T-helper 1 cell treated with Interleukin-12 subunit alpha and Interleukin-12 subunit beta and Interleukin-4 antibody, amounts not matched to agents 30 ng/mL and 1 ng/mL, for 36 hours (primary cell): Measurements from ENCODE around the gene SLC25A13. TPM values are rescaled to one million over a fixed set of nuclear protein-coding genes. Genes with fewer than 3 reads are reported as not detected.
"Not testable (repeated sequence)": the region's sequence is repeated elsewhere in the genome, so short reads cannot be mapped to it uniquely, and the experiment has no call there.

ENCODE experiments used
- intact Hi-C: fragments of 100-400 bp; cut with micrococcal nuclease; formaldehyde crosslinking; loops from one replicate; pipeline ENCODE4 v1.15.1; 2024
- total RNA-seq: library from RNA; stranded (reverse); gene quantifications from 2 replicates; pipeline ENCODE4 v1.2.3, GENCODE V29; 2022

The SLC25A13 gene, protein sequence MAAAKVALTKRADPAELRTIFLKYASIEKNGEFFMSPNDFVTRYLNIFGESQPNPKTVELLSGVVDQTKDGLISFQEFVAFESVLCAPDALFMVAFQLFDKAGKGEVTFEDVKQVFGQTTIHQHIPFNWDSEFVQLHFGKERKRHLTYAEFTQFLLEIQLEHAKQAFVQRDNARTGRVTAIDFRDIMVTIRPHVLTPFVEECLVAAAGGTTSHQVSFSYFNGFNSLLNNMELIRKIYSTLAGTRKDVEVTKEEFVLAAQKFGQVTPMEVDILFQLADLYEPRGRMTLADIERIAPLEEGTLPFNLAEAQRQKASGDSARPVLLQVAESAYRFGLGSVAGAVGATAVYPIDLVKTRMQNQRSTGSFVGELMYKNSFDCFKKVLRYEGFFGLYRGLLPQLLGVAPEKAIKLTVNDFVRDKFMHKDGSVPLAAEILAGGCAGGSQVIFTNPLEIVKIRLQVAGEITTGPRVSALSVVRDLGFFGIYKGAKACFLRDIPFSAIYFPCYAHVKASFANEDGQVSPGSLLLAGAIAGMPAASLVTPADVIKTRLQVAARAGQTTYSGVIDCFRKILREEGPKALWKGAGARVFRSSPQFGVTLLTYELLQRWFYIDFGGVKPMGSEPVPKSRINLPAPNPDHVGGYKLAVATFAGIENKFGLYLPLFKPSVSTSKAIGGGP
- 12.8 and 13.2 TPM in 2 replicates for total RNA-seq

DNA sequence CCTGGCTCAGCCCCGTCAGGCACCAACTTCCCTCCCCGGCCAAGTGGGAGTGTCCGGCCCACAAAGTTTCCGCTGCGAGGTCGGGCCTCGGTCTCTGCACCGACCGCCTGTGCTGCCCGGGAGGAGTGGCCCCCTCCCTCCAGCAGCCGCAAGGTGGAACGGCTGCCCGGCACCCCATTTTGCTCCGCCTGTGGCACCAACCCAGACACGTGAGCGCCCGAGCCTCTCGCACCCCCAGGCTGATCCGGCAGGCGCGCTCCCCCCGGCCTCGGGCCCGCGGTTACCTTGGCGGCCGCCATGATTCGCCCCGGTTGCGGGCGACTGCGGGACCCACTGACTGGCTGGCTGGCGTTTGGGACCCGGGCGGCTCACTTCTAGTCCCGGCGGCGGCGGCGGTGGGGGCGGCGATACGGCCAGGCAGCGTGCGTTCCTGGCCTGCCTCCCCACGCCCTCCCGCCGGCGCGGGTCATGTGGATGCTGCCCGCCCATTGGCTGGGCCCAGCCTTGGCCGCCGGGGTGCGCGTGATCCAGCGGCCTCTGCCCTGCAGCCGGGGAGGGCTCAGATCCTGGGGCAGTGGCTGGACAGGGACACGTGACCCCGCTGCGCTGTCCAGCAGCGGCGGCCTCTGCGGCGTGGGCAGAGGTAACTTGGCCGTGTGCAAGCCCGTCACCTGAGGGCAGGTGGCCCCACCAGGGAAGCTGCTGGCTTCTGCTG lies at the start of gene SLC25A13:
Gene SLC25A13, minus strand, starts transcription at position 441 of the 715 bp plus-strand sequence. Its CDS starts 142 bp downstream, at position 299.
- intact Hi-C loops: loop anchor here (1.0 to 5.0 kb wide), 7 partner anchors 37 to 1550 kb away; partner anchors contain the start of genes ASNS, SDHAF3 and SEM1

DNA sequence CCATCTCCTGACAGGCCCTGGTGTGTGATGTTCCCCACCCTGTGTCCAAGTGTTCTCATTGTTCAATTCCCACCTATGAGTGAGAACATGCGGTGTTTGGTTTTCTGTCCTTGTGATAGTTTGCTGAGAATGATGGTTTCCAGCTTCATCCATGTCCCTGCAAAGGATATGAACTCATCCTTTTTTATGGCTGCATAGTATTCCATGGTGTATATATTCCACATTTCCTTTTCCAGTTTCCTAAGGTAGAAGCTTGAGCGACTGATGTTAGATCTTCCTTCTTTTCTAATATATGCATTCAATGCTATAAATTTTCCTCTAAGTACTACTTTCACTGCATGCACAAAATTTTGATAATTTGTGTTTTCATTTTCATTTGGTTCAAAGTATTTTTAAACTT lies 44.0 kb upstream of the SLC25A13 start:
- intact Hi-C loops: not testable (repeated sequence)

DNA sequence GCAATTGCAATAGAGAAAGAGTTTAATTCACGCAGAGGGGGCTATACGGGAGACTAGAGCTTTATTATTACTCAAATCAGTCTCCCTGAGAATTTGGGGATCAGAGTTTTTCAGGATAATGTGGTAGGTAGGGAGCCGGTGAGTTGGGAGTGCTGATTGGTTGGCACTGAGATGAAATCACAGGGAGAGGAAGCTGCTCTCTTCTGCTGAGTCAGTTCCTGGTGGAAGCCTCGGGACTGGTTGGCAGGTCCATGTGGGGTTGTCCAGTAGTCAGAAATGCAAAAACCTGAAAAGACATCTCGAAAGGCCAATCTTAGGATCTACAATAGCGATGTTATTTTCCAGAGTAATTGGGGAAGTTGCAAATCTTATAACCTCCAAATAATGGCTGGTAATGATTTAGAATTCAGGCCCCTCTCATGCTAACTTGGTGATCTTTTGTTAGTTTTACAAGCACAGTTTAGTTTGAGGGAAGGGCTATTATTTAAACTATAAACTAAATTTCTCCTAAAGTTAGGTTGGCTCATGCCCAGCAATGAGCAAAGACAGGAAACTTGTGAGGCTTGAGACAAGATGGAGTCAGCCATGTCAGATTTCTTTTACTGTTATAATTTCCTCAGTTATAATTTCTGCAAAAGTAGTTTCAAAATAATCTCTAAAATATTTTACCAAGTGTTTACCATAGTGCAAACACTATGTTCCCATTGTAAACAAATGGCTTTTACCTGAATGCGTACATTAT lies 39.4 kb upstream of the SLC25A13 start:
- intact Hi-C loops: no loop called here

DNA sequence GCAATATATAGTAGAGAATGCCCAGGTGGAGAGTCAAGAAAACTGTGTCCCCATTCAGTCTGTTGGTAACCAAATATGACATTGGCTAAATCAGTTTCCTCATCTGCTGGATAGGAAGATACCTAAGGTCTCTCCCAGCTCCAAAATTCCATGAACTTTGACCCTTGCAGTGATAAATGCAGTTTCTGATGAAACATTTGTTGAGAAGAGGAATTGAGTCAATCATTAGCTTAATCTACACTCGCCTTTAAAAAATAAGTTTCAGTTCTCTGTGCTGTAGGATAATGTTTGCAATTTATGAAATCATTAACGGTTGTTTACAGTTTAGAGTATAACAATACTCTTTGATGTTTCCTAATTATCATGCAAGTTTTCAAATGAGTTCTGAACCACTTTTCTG lies 38.0 kb upstream of the SLC25A13 start:
- intact Hi-C loops: no loop called here

DNA sequence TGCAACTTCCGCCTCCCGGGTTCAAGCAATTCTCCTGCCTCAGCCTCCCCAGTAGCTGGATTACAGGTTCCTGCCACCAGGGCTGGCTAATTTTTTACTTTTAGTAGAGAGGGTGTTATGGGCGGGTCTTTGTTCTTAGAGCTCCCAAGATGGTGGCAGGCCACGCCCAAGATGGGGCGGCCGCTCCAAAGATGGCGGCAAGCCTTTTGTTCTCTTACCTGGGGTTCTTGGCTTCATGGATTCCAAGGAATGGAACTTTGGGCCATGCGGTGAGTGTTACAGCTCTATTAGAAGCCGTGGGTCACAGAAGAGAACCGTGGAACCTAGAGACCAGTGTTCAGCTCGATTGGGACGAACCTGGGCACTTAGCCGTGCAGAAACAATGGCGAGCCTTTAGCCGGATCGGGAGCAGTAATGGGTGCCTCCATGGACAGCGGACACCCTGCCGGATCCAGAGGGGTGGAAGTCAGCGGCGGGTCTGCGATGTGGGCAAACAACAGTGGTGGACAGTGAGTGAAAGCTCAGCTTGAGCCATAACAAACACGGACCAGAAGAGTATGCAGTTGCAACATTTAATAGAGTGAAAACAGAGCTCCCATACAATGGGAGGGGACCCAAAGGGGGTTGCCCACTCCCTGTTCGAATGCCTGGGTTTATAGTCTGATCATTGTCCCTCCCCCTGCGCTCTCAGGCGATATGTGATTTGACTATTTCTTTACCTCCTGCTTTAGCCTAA lies 36.5 kb upstream of the SLC25A13 start:
- intact Hi-C loops: not testable (repeated sequence)

DNA sequence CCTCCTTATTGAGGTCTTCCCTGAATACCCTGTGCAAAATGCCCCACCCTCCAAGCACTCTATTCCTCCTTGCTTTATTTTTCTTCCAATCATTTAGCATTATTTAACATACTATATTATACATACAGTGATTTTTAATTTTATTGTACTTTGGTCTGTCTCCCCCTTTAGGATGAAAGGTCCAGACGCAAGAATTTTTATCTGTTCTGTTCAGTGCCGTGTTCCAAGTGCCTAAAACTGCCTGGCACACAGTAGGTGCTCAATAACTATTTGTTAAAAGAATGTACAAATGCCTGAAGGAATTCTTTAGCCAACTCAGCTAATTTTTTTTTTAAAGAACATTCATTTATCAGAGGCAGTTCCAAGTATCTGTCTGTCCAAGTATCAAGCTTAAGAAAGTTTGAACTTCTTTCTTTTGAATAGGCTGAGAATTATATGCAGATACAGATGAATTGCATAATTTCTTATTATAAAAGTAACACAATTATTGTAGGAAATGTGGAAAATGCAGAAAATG lies 34.1 kb upstream of the SLC25A13 start:
- intact Hi-C loops: no loop called here

DNA sequence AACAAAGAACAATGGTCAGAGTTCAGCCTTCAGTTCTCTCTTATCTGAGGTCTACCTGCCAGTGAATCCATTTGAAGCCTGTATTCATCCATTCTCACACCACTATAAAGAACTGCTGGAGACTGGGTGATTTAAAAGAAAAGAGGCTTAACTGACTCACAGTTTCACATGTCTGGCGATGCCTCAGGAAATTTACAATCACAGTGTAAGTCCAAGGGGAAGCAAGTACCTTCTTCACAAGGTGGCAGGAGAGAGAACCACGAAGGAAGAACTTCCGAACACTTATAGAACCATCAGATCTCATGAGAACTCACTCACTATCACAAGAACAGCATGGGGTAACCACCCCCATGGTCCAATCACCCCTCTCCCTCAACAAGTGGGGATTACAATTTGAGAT lies 33.0 kb upstream of the SLC25A13 start:
- intact Hi-C loops: no loop called here

DNA sequence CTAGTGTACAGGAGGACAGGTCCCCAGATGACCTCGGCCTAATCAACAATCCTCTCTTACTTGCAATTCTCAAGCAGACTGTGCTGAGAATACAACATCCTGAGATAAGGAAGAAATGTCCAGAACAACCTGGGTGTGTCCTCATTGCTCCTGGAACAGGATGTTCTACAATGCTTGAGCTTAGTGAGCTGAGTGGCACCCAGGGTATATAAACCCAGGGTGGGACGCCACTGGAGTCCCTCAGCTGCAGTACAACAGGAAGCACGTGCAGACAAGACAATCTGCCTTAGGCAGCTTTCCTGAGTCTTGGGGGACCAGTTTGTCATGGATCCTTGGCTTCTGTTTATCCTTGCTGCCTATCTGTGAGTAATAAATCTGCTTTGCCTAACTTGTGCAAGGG lies 27.7 kb upstream of the SLC25A13 start:
- intact Hi-C loops: no loop called here

DNA sequence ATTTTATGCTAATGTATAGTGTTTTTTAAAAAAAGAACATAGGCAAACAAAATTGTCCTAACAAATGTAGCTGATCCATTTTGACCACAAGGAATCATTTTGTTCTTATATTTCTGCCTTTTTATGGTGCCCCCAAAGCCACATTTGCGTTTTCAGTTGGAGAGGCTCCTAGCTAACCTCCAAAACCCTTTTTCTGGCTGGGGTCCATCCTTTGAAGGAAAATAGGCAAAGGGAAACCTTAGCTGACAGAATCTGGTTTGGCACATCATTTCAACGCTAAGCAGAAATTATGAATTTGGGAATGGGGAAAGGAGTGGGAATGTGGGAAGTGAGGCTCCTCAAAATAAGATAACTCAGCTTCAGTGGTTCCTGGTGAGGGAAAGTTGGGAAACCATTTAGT lies 25.6 kb upstream of the SLC25A13 start:
- intact Hi-C loops: no loop called here

DNA sequence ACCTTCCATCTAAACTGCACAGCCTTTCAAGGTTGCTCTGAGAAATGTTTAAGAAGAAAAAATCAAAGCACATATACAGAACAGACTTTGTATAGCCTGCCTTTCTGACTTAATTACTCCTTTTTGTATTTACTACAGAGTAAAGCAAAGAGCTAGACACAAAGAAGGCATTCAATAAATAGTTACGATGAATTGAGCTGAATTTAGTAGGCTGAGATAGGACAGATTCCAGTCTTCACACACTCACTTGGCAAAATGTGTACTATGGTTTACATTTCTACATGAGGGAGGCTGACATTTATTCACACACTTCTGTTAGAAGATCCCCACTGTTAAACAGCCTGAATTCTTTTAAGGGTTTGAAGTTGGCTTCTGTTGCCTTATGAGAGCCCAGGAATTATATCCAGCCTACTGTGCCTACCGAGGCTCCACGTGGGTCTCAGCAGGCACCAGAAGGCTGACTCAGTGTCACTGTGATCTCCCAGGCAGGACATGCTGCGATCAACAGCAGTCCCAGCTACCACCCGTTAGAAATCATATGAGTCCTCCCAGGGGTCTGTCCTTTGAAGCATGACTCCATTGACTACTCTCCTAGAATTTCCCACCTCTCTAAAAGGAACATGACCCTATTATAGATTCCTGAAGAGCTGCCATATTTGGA lies 24.5 kb upstream of the SLC25A13 start:
- intact Hi-C loops: no loop called here

DNA sequence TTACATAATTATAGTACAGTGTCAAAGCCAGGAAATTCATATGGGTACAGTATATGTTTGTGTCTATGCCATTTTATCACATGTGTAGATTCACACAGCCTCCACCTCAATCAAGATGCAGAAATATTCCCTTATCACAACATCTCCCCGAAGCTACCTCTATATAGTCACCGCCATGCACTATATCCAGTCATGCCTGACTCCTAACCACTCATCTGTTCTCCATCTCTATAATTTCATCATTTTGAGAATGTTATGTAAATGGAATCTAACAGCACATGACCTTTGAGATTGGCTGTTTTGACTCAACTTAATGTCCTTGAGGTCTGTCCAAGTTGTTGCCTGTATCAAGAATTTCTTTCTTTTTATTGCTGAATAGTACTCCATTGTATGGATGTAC lies 22.3 kb upstream of the SLC25A13 start:
- intact Hi-C loops: no loop called here

DNA sequence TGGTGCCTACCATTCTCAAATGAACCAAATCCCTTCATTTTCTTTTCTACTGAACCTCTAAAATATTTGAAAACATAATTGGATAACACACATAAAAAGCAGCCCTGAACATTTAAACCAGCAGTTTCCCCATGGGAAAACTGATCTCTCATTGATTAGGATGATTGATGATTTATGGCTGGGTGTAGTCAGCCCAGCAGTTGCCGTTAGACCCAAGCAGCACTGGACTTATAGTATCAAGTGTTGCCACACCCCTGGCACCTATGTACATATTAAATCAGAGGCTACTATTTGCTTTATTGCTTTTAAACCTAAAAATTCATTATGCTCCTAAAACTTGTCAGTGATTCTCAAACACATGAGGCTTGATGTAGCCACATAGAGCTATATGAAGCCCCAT lies 20.2 kb upstream of the SLC25A13 start:
- intact Hi-C loops: no loop called here

DNA sequence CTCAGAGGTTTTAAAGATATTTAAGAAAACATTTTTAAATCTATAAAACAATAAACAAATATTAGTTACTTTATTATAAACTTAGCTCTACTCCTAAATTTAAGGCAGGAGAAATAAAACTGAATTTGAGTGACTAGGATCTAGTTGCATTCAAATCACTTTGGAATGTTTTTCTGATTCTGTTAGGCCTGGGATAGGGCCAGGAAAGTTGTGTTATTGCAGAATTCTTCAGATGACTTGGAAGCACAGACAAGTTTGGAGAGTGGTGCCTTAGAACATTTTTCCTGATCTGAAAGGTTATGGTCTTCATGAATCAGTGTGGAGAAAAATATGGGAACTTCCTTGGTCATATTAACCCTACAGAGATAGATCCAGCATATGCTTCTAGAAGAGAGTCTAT lies 15.6 kb upstream of the SLC25A13 start:
- intact Hi-C loops: no loop called here

DNA sequence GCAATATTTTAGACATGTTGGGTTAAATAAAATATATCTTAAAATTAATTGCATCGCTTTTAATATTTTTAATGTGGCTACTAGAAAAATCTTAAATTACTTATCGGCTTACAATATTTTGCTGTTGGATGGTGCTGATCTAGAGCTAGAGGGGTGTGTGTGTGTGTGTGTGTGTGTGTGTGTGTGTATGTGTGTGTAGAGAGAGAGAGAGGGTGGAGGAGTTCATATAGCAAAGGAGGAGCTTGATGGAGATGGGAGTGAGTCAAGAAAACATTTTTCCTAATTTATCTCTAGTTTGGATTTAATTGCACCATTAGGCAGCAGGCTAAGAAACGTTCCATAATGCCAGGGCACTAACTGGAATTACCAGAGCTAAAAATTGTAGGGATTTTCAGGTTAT lies 10.4 kb upstream of the SLC25A13 start:
- intact Hi-C loops: no loop called here

DNA sequence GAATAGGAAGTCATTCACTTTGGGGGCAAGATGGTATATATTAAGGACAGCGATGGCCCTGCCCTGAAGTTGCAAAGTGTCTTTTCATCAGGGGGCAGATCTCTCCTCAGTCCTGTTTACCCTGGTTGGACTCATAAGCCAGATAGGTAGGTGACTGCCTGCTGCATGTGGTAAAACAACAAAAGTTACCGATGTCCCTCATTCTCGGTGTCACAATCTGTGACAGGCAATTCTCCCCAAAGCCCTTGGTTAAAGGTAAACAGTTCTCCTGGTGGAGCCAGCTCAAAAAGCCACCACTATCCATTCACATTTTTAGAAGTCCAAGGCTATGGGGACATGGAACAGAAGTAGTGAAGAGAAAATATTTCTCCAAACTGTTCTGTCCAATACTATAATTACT lies 9.9 kb upstream of the SLC25A13 start:
- intact Hi-C loops: no loop called here

DNA sequence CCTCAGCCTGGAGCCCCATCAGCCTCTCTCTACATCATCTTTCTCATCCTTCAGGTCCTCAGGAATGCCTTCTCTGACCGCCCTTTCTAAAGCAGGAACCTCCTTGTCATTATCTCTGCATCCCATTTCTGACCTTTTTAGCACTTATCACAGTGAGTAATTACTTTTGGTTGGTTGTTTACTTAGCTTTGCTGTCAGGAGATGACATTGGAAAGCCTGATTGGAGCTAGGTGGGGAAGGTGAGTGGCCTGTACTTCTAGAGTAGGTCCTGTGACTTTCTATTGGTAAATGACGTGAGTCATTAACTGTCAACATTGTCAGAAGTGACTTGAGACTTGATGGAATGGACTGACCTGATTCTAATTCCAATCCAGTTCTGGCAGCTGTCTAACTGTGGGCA lies 9.3 kb upstream of the SLC25A13 start:
- intact Hi-C loops: no loop called here

DNA sequence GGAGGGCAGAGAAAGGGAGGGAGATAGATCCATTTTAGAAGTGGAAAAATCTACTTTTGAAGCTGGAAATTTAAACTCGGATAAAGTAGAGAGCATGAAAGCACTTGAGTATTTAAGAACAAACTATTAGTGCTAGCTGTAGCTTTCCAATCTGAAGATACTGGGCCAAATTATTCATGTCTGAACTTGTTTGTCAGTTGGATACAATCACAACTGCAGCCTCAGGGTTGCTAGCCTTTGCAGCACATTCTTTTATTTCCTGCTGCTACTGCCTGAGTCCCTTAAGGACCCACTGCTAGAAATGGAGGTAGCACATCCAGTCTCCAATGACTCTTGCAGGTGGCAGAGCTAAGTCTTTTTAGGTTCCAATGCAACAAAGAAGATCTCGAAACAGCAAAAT lies 8.3 kb upstream of the SLC25A13 start:
- intact Hi-C loops: no loop called here

DNA sequence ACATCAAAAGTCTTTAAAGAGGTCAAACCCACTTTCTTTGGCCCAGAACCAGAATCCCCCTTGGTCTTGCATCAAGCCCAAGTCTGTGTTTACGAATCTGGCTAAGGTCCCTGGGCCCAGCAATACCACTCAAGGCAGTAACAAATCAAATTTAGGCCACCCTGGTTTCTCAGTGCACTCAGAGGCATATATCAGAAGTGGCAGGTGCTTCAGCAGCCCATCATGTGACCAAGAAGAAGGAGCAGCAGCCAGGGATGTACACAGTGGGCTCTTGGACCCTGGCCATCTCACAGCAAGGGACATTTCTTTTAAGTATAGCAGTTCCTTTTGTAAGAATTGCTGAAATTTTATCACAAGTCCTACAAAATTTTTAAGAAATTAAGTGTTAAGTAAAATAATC lies 7.3 kb upstream of the SLC25A13 start:
- intact Hi-C loops: no loop called here

DNA sequence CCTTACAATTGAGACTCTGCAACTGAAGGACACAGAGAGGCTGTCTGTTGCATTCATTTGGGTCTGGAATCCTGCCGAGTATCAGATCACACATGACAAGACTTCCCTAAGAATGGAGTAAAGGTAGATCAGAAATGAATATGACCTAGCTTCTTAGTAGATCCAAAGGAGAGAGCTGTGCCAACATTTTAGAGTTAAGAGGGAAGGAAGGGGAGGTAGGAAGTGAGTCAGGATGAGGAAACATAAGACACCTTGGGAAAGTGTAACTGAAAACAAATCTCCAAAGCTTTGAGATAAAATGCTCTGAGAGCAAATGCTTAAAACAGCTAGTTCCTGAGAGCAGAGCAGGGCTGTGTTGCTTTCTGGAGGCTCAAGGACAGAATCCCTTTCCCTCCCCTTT lies 6.1 kb upstream of the SLC25A13 start:
- intact Hi-C loops: no loop called here

DNA sequence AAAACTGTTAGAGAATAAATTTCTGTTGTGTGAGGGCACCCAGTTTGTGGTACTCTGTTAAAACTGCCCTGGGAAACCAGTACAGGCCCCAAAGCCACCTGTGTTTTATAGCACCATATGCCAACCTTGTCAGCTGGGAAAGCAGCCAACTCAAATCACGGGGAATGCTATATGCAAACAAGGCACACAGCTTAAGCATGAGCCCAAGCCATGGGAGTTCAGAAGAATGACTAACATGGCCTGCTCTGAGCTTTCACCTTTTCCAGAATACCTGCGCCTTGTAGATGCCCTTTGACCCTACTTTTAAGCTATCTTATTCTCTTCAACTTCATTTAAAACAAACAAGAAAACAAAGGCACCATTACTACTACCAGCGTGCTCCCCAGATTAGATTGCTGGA lies 5.5 kb upstream of the SLC25A13 start:
- intact Hi-C loops: no loop called here
